Pancreas (tissue), 10 donors: ENCODE measurements around the gene CELA2B. TPM values are rescaled to one million over a fixed set of nuclear protein-coding genes. Genes with fewer than 3 reads are reported as not detected.
A peak's percentile ranks its signal among the peaks of the same experiment; 100 is the strongest.

ENCODE experiments used
- ATAC-seq, 4 donors: fragments of 200-7000 bp; cut with Tn5 transposase; one replicate each; pipeline versions ENCODE4 v1.8.0 to v1.9.1; 2020; ENCODE audit warnings: mild to moderate bottlenecking in 4 of 4, moderate library complexity in 4 of 4
- DNase-seq, 6 donors: peaks; one replicate each; pipeline ENCODE4 v3.0.0-alpha.2; 2020
- FAIRE-seq: peaks from 2 replicates; lab custom pipeline; 2012; peaks lifted over from hg19 to GRCh38; lab: Jason Lieb, UNC
- H3K27ac ChIP-seq, 4 donors: fragments of 200-600 bp; sonication (generic); 1 replicate in 3 of 4; 2 replicates in 1 of 4; pipeline versions ENCODE4 v1.5.0 to v1.8.0; 2020
- H3K27me3 ChIP-seq, 4 donors: fragments of 200-600 bp; one replicate each; pipeline ENCODE4 v1.8.0; 2021
- H3K36me3 ChIP-seq, 3 donors: fragments of 200-600 bp; sonication (generic) in 1 of 3; one replicate each; pipeline versions ENCODE4 v1.5.0 to v1.8.0; 2020 to 2021
- H3K4me1 ChIP-seq, 3 donors: fragments of 200-600 bp; one replicate each; pipeline ENCODE4 v1.8.0; 2021
- H3K4me3 ChIP-seq, 4 donors: fragments of 200-600 bp; sonication (generic) in 2 of 4; one replicate each; pipeline versions ENCODE4 v1.5.0 to v1.8.0; 2020 to 2021
- H3K9me3 ChIP-seq, 4 donors: fragments of 200-600 bp; one replicate each; pipeline ENCODE4 v1.8.0; 2021
- WGBS, 2 donors: extraction: QIAGEN DNeasy Blood & Tissue Kit; methylation state at CpG; one replicate each; pipeline ENCODE4 v1.1.7; 2013; 5-methylcytosine and 5-hydroxymethylcytosine counted together
- intact Hi-C, 3 donors: fragments of 100-400 bp; cut with DNase I; formaldehyde crosslinking; loops; one replicate each; pipeline versions ENCODE4 v1.11.1 to v1.14.2; 2022
- polyA plus RNA-seq, 2 donors: library from polyadenylated mRNA; stranded (reverse); fragments of 200-250 nt; gene quantifications; one replicate each; pipeline ENCODE4 v1.2.3, GENCODE V29; 2013
- total RNA-seq, 6 donors: library from RNA; stranded (reverse); fragmentation: NEBNext Ultra II Directional in 4 of 6; extraction: Animal tissue kit (Norgen Biotek cat#: 25700) in 4 of 6; gene quantifications; one replicate each; pipeline versions ENCODE4 v1.2.1 to v1.2.4, GENCODE V29; 2021 to 2023
- TF ChIP-seq, protein P1 (sequence below), 4 donors: fragments of 200-600 bp; sonication (generic) in 3 of 4; IDR thresholded peaks; one replicate each; pipeline versions ENCODE4 v1.5.0 to v1.8.0; 2021; ENCODE audit warnings: antibody characterized with exemption in 4 of 4
- donor health status: healthy with polysubstance abuse.
- donor health status: DM: no; HTN: no; CAD: no; lungs with moderate emphysema.
- donor health status: DM: no; HTN: no; CAD: no.
- donor health status: control.
- donor health status: control.
- donor health status: Bipolar disorder and iron deficiency.
- donor health status: DM: yes; HTN: yes; CAD: no.
- donor health status: DM: no; HTN: no; CAD: no.
- donor health status: DM: no; HTN: no; CAD: no.
- donor health status: DM: yes; HTN: yes; CAD: no.

The CELA2B gene
- total and polyA plus RNA-seq, 8 donors, result 186 to 2,290 (median 558) TPM

DNA sequence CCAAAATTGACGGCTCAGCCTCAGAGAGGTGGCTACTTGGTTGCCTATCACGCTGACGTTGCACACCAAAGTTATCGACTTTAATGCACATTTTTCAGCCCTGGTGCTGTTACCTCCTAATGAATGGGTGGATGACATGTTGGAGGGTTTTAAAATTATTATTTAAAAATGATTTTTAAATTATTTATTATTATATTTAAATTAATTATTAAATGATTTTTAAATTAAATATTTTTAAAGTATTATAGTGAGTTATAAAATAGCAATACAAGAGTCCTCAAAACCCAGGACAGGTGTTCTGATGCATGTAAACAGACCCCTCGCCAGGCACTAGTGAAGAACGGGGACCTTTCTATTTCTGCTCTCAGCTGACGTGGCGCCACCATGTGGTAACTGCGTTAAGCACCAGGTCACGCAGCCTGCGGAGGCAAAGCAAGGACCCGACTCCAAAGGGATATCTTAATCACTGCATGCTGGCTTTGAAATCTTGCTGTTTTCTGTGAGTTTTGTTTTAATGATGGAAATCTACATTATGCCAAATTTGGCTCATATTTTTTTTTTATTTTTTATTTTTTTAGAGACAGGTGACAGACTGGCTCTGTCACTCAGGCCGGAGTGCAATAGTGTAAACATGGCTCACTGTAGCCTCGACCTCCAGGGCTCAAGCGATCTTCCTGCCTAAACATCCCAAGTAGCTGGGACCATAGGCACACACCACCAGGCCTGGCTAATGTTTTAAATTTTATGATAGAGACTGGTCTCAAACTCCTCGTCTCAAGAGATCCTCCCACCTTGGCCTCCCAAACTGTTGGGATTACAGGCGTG, 25.5 kb downstream of the CELA2B start:
- Histone ChIP-seq H3K4me3 (no peak overlapping the region), H3K4me1 (peaks cover 0 to 8% (median 0%) of the 10 kb centered on the region in 3 donors), H3K27ac (no peak overlapping the region), H3K36me3 (peaks cover 0 to 6% (median 5%) of the 10 kb centered on the region in 3 donors), H3K27me3 (no peaks in the 10 kb centered on the region), H3K9me3 (no peaks in the 10 kb centered on the region)
- intact Hi-C loops, result loop anchor here in 1 of 3 donors (10.0 kb wide), 1 partner anchor 187 kb away; no protein-coding TSS in a partner anchor
- DNase-seq (peak; percentile 65 to 86 (median 74)), FAIRE-seq (no peak), ATAC-seq (peak; percentile 44 to 84 (median 79))
- TF ChIP-seq, protein P1, sequence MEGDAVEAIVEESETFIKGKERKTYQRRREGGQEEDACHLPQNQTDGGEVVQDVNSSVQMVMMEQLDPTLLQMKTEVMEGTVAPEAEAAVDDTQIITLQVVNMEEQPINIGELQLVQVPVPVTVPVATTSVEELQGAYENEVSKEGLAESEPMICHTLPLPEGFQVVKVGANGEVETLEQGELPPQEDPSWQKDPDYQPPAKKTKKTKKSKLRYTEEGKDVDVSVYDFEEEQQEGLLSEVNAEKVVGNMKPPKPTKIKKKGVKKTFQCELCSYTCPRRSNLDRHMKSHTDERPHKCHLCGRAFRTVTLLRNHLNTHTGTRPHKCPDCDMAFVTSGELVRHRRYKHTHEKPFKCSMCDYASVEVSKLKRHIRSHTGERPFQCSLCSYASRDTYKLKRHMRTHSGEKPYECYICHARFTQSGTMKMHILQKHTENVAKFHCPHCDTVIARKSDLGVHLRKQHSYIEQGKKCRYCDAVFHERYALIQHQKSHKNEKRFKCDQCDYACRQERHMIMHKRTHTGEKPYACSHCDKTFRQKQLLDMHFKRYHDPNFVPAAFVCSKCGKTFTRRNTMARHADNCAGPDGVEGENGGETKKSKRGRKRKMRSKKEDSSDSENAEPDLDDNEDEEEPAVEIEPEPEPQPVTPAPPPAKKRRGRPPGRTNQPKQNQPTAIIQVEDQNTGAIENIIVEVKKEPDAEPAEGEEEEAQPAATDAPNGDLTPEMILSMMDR (IDR thresholded peaks at IDR 0.05), result peak; percentile 30 to 67 (median 58)
- 64 to 71% methylated on average over 17 of the region's 17 CpGs for WGBS, 2 donors

DNA sequence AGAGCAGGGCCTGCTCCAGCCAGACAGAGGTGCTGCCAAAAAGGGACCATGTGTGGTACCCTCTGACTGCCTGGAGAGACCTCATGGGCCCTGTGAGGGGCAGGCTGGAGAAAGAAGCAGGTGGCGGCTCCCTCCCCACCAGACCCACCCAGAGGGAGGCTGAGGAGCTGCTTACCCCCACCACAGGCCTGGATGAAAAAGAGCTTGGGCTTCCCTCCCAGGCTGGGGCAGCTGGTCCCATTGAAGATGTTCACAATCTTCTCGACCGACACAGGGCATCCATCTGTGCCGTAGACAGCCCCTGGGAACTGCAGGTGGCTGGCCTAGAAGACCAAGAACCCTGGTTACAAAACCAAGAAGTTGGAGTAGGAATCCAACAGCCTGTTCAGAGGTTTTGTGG, 28.5 kb downstream of the CELA2B start:
- Histone ChIP-seq H3K27me3 (no peaks in the 10 kb centered on the region), H3K4me1 (peaks cover 0 to 11% (median 3%) of the 10 kb centered on the region in 3 donors), H3K27ac (no peak overlapping the region), H3K36me3 (peaks cover 0 to 6% (median 5%) of the 10 kb centered on the region in 3 donors), H3K9me3 (no peaks in the 10 kb centered on the region), H3K4me3 (no peak overlapping the region)
- TF ChIP-seq, protein P1 (IDR thresholded peaks at IDR 0.05), result no peak
- DNase-seq, result peak in 1 of 6 donors; percentile 36
- ATAC-seq, result no peak
- FAIRE-seq, result no peak
- WGBS, 2 donors, result 88 to 91% methylated on average over 4 of the region's 4 CpGs
- intact Hi-C loops, result loop anchor here in 1 of 3 donors (10.0 kb wide), 1 partner anchor 190 kb away; no protein-coding TSS in a partner anchor

DNA sequence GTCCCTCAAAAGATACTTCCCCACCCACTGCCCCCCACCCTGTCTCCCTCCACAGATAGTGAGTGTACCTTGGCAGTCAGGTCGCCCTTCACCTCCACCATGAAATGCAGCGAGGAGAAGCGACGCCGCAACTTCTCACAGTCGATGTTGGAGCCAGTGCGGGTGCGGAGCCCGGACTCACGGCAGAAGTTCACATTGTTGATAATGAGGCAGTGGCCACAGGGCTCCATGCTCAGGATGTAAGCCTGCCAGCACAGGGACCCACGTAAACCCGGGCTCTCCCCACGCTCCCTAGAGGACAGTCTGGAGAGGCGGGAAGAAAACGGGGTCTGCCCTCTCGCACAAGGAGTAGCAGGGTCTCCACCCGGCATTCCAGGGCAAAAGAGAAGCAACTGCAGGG, 30.9 kb downstream of the CELA2B start:
- no peak for FAIRE-seq

DNA sequence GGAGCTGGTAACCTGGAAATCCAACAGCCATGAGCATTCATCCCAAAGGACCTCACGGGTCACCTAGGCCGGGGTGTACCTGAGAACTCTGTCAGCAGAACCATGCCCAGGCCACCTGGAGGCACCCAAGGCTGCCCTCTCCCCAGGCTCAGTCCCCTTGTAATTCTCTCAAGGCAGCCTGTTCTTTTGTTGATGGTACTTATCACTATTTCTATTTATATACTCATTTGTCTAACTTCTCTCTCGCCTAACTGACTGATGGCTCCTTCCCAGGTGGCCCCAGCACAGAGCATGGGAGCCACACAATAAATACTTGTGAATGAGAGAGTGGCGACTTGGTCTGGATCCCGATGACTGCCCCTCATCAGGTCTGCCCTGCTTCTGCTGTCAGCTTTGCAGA, 31.4 kb downstream of the CELA2B start:
- intact Hi-C loops, result loop anchor here in 1 of 3 donors (10.0 kb wide), 1 partner anchor 192 kb away; no protein-coding TSS in a partner anchor
- DNase-seq (peak in 1 of 6 donors; percentile 52), ATAC-seq (peak; percentile 41 to 86 (median 63)), FAIRE-seq (no peak)
- TF ChIP-seq, protein P1 (IDR thresholded peaks at IDR 0.05), result no peak
- peak overlapping the region in 1 of 4 donors; percentile 21 for H3K27ac ChIP-seq
- peaks cover 0 to 6% (median 5%) of the 10 kb centered on the region in 3 donors for H3K36me3 ChIP-seq
- WGBS, 2 donors, result 33 to 42% methylated on average over 5 of the region's 5 CpGs
- no peak overlapping the region for H3K4me3 ChIP-seq
- H3K27me3 ChIP-seq, result no peaks in the 10 kb centered on the region
- no peaks in the 10 kb centered on the region for H3K9me3 ChIP-seq
- H3K4me1 ChIP-seq, result peaks cover 0 to 8% (median 3%) of the 10 kb centered on the region in 3 donors

More for the DNA sequence above, 30.9 kb downstream of the CELA2B start:
- peaks cover 0 to 8% (median 3%) of the 10 kb centered on the region in 3 donors for H3K4me1 ChIP-seq
- DNase-seq (no peak), ATAC-seq (no peak)
- 82 to 86% methylated on average over 17 of the region's 17 CpGs for whole genome bisulfite sequencing, 2 donors
- intact Hi-C loops, result loop anchor here in 1 of 3 donors (10.0 kb wide), 1 partner anchor 192 kb away; no protein-coding TSS in a partner anchor
- TF ChIP-seq, protein P1 (IDR thresholded peaks at IDR 0.05), result no peak
- peak overlapping the region in 1 of 4 donors; percentile 21 for H3K27ac ChIP-seq
- no peaks in the 10 kb centered on the region for H3K9me3 ChIP-seq
- no peak overlapping the region for H3K4me3 ChIP-seq
- no peaks in the 10 kb centered on the region for H3K27me3 ChIP-seq
- peaks cover 0 to 6% (median 5%) of the 10 kb centered on the region in 3 donors for H3K36me3 ChIP-seq
